Measurements from ENCODE around the gene TNFRSF11A.

TNFRSF11A gene

DNA sequence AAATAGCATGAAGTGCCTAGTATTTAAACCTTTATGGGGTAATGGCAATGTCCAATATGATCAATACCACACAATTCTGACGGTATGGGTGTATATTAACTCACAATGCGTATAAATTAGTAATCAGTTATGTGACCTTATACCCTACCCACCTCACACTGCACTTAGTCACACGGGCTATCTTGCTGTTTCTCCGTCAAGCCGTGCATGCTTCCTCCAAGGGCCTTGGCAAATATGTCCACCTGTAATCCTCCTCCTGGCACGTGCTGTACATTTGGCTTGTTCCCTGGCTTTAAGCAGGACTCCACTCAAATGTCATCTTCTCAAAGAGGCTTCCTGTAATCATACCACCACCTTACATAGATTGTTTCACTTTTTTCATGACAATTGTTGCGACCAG lies 12.2 kb downstream of the TNFRSF11A start:
- Histone ChIP-seq H3K4me3 (ENCODE audit: low read length) (no peak overlapping the region), H3K9ac (ENCODE audit: low read length) (no peak overlapping the region), H3K27me3 (replicated peaks; ENCODE audit: insufficient read depth, low read length) (no peaks in the 10 kb centered on the region), H2AFZ (ENCODE audit: low read length) (no peak overlapping the region), H3K27ac (ENCODE audit: low read length) (no peak overlapping the region), H3F3A (ENCODE audit: insufficient read depth, low read length) (no peaks in the 10 kb centered on the region), H3K4me1 (ENCODE audit: low read length) (no peaks in the 10 kb centered on the region), H3K79me2 (ENCODE audit: low read length) (no peaks in the 10 kb centered on the region), H3K9me2 (replicated peaks; ENCODE audit: insufficient read depth, low read length) (no peaks in the 10 kb centered on the region), H3K36me3 (replicated peaks; ENCODE audit: insufficient read depth, low read length) (no peaks in the 10 kb centered on the region), H4K20me1 (ENCODE audit: insufficient read depth, low read length) (no peaks in the 10 kb centered on the region), H3K4me2 (ENCODE audit: low read depth, low read length) (no peak overlapping the region), H3K9me3 (replicated peaks; ENCODE audit: insufficient read depth, low read length) (no peaks in the 10 kb centered on the region)
- DNase-seq, result no peak
- TF ChIP-seq, protein P1, sequence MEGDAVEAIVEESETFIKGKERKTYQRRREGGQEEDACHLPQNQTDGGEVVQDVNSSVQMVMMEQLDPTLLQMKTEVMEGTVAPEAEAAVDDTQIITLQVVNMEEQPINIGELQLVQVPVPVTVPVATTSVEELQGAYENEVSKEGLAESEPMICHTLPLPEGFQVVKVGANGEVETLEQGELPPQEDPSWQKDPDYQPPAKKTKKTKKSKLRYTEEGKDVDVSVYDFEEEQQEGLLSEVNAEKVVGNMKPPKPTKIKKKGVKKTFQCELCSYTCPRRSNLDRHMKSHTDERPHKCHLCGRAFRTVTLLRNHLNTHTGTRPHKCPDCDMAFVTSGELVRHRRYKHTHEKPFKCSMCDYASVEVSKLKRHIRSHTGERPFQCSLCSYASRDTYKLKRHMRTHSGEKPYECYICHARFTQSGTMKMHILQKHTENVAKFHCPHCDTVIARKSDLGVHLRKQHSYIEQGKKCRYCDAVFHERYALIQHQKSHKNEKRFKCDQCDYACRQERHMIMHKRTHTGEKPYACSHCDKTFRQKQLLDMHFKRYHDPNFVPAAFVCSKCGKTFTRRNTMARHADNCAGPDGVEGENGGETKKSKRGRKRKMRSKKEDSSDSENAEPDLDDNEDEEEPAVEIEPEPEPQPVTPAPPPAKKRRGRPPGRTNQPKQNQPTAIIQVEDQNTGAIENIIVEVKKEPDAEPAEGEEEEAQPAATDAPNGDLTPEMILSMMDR (IDR thresholded peaks at IDR 0.05; ENCODE audit: low read length), result no peak
- TF ChIP-seq EZH2phosphoT487 (IDR thresholded peaks at IDR 0.05; ENCODE audit: low read length), result no peak
- TF ChIP-seq EZH2 (optimal IDR thresholded peaks at IDR 0.05; ENCODE audit: low read depth, low read length), result no peak

DNA sequence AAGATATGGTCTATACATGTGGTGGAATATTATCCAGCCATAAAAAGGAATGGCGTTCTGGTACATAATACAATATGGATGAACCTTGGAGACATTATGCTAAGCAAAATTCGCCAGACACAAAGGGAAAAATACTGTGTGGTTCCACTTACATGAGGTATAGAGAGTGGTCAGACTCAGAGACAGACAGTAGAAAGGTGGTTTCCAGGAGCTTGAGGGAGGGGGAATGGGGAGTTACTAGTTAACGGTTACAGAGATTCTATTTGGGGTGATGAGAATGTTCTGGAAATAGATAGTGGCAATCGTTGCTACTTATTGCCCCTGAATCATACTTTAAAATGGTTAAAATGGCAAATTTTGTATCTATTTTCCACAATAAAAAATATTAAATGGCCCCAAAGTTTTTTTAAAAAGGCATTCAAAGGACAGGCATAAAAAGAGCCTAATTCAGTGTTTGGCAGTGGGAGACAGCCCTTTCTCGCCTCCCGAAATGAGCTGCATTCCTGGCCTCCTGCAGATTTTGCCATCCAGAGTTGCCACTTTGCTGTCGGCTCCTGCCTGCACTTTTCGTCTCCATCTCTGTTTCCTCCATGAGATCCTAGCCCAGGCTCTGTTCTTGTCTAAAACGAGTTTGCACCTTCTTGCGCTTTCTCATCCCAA lies 13.5 kb downstream of the TNFRSF11A start:
- Histone ChIP-seq H4K20me1 (ENCODE audit: insufficient read depth, low read length) (no peaks in the 10 kb centered on the region), H3K4me1 (ENCODE audit: low read length) (no peaks in the 10 kb centered on the region), H3K9ac (ENCODE audit: low read length) (no peak overlapping the region), H3K9me2 (replicated peaks; ENCODE audit: insufficient read depth, low read length) (no peaks in the 10 kb centered on the region), H3K36me3 (replicated peaks; ENCODE audit: insufficient read depth, low read length) (no peaks in the 10 kb centered on the region; the same call in 1 of the 2 replicates), H3K4me3 (ENCODE audit: low read length) (no peak overlapping the region), H3K9me3 (replicated peaks; ENCODE audit: insufficient read depth, low read length) (no peaks in the 10 kb centered on the region), H3K27ac (ENCODE audit: low read length) (no peak overlapping the region), H2AFZ (ENCODE audit: low read length) (no peak overlapping the region), H3K27me3 (replicated peaks; ENCODE audit: insufficient read depth, low read length) (no peaks in the 10 kb centered on the region), H3K4me2 (ENCODE audit: low read depth, low read length) (no peak overlapping the region), H3F3A (ENCODE audit: insufficient read depth, low read length) (no peaks in the 10 kb centered on the region), H3K79me2 (ENCODE audit: low read length) (no peaks in the 10 kb centered on the region)
- TF ChIP-seq EZH2 (optimal IDR thresholded peaks at IDR 0.05; ENCODE audit: low read depth, low read length) (no peak), EZH2phosphoT487 (IDR thresholded peaks at IDR 0.05; ENCODE audit: low read length) (no peak)
- TF ChIP-seq, protein P1 (IDR thresholded peaks at IDR 0.05; ENCODE audit: low read length), result no peak
- no peak for DNase-seq

DNA sequence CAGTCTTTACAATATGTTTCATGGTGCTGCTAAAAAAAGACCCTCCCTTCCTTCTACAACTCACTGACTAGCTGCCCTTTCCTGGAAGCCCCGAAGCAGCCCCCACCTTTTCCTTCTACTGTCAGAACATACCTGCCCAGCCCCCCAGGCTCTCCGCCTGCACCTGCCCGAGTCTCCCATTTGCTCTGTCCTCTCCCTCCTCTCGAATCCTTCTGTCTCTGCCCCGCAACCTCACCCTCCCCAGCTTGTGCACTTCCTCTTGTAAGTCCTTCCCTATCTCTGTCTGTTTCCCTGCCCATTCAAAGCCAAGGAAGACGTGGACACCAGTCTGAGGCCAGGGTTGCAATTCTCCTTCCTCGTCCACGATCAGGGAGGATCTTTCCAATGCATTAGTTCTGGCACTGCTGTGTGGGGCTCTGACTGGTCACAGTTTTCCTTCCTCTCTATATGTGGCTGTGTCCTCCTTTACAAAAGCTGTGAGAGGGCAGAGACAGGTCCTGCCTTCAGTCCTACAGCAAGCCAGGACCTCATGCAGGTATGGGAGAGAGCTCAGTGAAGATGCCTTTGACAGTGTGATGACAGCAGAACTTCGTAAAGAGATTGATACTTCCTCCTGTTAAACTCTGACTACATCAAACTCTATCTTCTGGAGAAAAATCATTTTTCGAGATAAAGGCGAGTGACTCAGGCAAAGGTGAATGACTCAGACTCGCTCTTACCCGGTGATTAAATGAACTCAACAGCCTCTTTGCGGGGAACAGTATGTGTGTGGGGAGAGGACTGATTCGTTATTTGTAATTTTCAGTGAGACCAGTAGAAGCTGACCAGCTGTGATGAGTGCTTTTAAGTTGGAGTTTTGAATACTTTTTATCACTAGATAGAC lies 14.2 kb downstream of the TNFRSF11A start:
- Histone ChIP-seq H3K4me3 (ENCODE audit: low read length) (no peak overlapping the region), H3K4me1 (ENCODE audit: low read length) (no peaks in the 10 kb centered on the region), H3F3A (ENCODE audit: insufficient read depth, low read length) (no peaks in the 10 kb centered on the region), H3K27me3 (replicated peaks; ENCODE audit: insufficient read depth, low read length) (no peaks in the 10 kb centered on the region), H3K9me2 (replicated peaks; ENCODE audit: insufficient read depth, low read length) (no peaks in the 10 kb centered on the region), H4K20me1 (ENCODE audit: insufficient read depth, low read length) (no peaks in the 10 kb centered on the region), H3K36me3 (replicated peaks; ENCODE audit: insufficient read depth, low read length) (no peaks in the 10 kb centered on the region; the same call in 1 of the 2 replicates), H2AFZ (ENCODE audit: low read length) (no peak overlapping the region), H3K27ac (ENCODE audit: low read length) (no peak overlapping the region), H3K9ac (ENCODE audit: low read length) (no peak overlapping the region), H3K4me2 (ENCODE audit: low read depth, low read length) (no peak overlapping the region), H3K79me2 (ENCODE audit: low read length) (no peaks in the 10 kb centered on the region), H3K9me3 (replicated peaks; ENCODE audit: insufficient read depth, low read length) (no peaks in the 10 kb centered on the region)
- no peak for DNase-seq
- TF ChIP-seq EZH2phosphoT487 (IDR thresholded peaks at IDR 0.05; ENCODE audit: low read length) (no peak), EZH2 (optimal IDR thresholded peaks at IDR 0.05; ENCODE audit: low read depth, low read length) (no peak)
- TF ChIP-seq, protein P1 (IDR thresholded peaks at IDR 0.05; ENCODE audit: low read length), result no peak

Data from MM.1S (cell line).